Stimulated activated CD4-positive, alpha-beta T cell treated with anti-CD3 and anti-CD28 coated beads, Interleukin-2, amount 100 ng/mL, for 24 hours (primary cell): ENCODE measurements around the gene DCP2.

ENCODE experiments used
- DNase-seq, 2 donors: peaks; one replicate each; pipeline ENCODE4 v3.0.0-alpha.2; 2020

The DCP2 gene

GRCh38 chr5:113025596-113025995, 49.0 kb downstream of the DCP2 start:
- no peak for DNase-seq

GRCh38 chr5:113026211-113026610, 49.6 kb downstream of the DCP2 start:
- no peak for DNase-seq

GRCh38 chr5:113027015-113027414, 50.4 kb downstream of the DCP2 start:
- DNase-seq, result no peak

- DNase-seq, result no peak
Observed at GRCh38 chr5:113027431-113027830, 50.8 kb downstream of the DCP2 start.

GRCh38 chr5:113029614-113030013, 53.0 kb downstream of the DCP2 start:
- no peak for DNase-seq

GRCh38 chr5:113031104-113031503, 54.5 kb downstream of the DCP2 start:
- DNase-seq, result no peak

- no peak for DNase-seq
Observed at GRCh38 chr5:113031557-113031956, 55.0 kb downstream of the DCP2 start.

- no peak for DNase-seq
Observed at GRCh38 chr5:113034182-113034773, 57.7 kb downstream of the DCP2 start.

GRCh38 chr5:113035096-113035495, 58.5 kb downstream of the DCP2 start:
- DNase-seq, result no peak

GRCh38 chr5:113036321-113036720, 59.7 kb downstream of the DCP2 start:
- no peak for DNase-seq

GRCh38 chr5:113036826-113037225, 60.2 kb downstream of the DCP2 start:
- DNase-seq, result no peak

GRCh38 chr5:113038136-113038535, 61.5 kb downstream of the DCP2 start:
- no peak for DNase-seq

GRCh38 chr5:113038714-113039113, 62.1 kb downstream of the DCP2 start:
- no peak for DNase-seq

- DNase-seq, result no peak
Observed at GRCh38 chr5:113039229-113039933, 62.8 kb downstream of the DCP2 start.

GRCh38 chr5:113039934-113040285, 63.3 kb downstream of the DCP2 start:
- no peak for DNase-seq

- DNase-seq, result no peak
Observed at GRCh38 chr5:113040672-113041260, 64.2 kb downstream of the DCP2 start.

GRCh38 chr5:113042491-113043243, 66.1 kb downstream of the DCP2 start:
- no peak for DNase-seq

- DNase-seq, result peak in 1 of 2 donors; percentile 30
Observed at GRCh38 chr5:113043491-113043931, 66.9 kb downstream of the DCP2 start.

GRCh38 chr5:113044776-113045465, 68.3 kb downstream of the DCP2 start:
- no peak for DNase-seq

- DNase-seq, result no peak
Observed at GRCh38 chr5:113047234-113047633, 70.6 kb downstream of the DCP2 start.

- DNase-seq, result no peak
Observed at GRCh38 chr5:113047733-113048652, 71.4 kb downstream of the DCP2 start.

- no peak for DNase-seq
Observed at GRCh38 chr5:113048931-113049330, 72.3 kb downstream of the DCP2 start.
